Stimulated activated CD8-positive, alpha-beta memory T cell treated with anti-CD3 and anti-CD28 coated beads, Interleukin-12 subunit alpha, Interleukin-12 subunit beta, amount 100 ng/mL, for 24 hours (primary cell): Measurements from ENCODE around the gene CHPF2.

Experiments used
- DNase-seq: peaks from one replicate; pipeline ENCODE4 v3.0.0-alpha.2; 2020; ENCODE audit errors: extremely low read depth

Gene CHPF2

DNA sequence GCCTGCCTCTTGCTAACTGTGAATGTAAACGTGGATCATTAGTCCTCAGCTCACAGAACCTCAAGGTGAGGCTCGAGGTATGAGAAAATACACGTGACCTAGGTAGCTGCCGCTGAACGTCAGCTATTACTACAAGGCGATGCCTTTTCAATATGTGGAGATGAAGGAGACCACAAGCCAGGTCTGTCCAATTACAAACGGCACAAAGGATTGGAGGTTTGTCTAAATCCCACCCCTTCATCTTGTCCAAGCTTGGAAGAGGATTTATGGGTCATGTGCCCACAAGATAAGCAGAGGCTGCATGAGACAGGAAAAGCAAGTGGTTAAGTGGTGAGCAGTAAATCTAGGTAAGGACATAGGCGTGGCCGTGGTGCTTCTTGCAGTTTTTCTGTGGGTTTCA is 25.4 kb upstream of the CHPF2 start:
- DNase-seq: no peak

DNA sequence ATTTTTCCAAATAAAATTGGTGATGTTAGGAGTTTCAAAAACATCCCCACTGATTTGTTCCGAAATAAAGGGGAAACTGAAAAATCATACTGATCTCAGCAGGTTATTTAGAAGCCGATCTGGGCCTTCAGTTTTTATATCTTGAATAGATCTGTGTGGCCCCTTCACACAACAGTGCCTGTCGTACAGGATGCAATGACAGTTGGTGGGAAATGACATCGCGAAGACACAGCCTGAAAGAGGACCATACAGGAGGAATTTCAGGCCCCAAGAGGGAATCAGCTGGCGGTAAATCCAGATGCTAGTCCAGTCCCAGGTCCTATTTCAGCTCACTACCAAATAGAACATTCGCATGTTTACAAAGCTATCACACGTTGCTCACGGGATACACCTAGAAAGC is 25.0 kb upstream of the CHPF2 start:
- DNase-seq: no peak

DNA sequence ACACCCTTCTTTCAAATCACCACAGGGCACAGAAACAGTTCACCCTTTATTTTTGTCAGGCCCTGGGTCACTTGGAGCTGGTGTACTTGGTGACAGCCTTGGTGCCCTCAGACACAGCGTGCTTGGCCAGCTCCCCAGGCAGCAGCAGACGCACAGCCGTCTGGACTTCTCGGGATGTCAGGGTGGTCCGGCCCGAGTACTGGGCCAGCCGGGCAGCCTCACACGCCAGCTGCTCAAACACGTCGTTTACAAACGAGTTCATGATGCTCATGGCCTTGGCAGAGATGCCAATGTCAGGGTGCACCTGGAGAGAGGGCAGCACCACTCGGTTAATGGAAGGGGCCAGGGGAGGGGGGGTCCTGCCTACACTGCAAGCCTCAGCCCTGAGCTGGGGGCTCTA is 24.5 kb upstream of the CHPF2 start:
- no peak for DNase-seq

DNA sequence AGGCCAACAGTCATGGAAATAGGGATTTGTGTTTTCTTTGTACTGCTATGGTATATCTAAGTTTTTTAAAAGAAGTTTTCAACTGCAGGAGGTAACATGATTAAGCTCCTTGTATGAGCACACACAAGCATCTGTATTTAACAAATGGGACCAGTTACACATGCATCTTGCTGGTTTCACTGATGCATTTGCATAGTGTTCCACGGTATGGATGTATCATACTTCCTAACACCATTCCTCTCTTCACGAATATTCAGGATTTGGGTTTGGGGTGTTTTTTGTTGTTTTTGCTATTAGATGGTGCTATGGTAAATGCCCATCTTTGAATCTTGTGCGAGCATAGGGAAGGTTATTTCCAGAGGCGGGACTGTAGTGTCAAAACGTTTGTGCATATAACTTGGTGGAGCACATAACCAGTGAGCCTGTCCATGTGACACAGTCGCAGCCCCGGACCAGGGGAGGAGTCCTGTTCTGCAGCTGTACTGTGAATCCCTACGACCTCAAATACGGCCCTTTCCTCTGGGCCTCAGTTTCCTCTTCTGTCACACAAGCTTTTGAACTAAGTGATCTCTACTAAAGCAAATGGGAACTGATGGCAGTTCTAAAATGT is 23.9 kb upstream of the CHPF2 start:
- DNase-seq: no peak

- no peak for DNase-seq
These were observed 22.7 kb upstream of the CHPF2 start for GRCh38 chr7:151209588-151209987.

GRCh38 chr7:151210087-151210854 is 22.0 kb upstream of the CHPF2 start, which contains the start of gene H2BK1:
Gene H2BK1 (minus strand): TSS chr7:151210488. CDS start chr7:151210318, 170 bp downstream.
- no peak for DNase-seq

- no peak for DNase-seq
These were observed 21.0 kb upstream of the CHPF2 start for GRCh38 chr7:151211155-151211772.

GRCh38 chr7:151212626-151213025 is 19.7 kb upstream of the CHPF2 start:
- no peak for DNase-seq

DNA sequence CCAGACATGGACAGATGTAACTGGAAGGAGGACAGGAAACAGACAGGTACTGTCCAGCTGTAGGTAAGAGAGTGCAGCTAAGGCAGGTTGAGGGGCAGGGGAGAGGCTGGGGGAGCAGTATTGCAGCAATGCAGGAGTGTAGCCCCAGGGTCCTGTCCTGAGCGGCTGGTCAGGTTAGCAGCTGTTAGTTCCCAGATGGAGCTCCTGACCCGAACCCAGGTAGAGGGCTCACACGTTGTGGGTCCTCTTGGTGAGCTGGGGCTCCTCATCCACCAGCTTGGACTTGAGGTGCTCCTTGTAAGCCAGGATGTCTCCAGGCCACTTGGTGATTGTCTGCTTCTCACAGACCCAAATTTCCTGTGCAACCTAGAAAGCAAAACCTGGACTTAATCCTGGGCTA is 18.5 kb upstream of the CHPF2 start:
- no peak for DNase-seq

DNA sequence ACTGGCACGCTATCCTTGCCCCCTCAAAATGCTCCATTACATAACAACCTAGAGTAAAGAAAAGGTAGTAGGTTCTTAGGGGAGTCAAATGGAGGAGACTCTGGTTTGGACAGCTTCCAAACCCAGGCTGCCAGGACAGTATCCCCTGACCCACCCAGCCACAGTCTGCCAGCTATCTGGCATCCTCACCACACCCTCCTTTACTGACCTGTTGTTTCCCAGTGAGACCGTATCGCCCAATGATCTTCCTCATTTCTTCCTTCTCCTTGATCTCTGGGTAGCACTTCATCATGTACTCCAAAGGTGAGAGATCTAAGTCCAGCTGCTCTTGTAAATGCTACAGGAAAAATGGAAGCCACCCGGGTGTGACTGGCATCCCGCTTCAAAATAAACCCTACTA is 16.9 kb upstream of the CHPF2 start:
- no peak for DNase-seq

- no peak for DNase-seq
These were observed 14.1 kb upstream of the CHPF2 start for GRCh38 chr7:151218170-151218569.

- no peak for DNase-seq
These were observed 8.6 kb upstream of the CHPF2 start for GRCh38 chr7:151223728-151224127.

DNA sequence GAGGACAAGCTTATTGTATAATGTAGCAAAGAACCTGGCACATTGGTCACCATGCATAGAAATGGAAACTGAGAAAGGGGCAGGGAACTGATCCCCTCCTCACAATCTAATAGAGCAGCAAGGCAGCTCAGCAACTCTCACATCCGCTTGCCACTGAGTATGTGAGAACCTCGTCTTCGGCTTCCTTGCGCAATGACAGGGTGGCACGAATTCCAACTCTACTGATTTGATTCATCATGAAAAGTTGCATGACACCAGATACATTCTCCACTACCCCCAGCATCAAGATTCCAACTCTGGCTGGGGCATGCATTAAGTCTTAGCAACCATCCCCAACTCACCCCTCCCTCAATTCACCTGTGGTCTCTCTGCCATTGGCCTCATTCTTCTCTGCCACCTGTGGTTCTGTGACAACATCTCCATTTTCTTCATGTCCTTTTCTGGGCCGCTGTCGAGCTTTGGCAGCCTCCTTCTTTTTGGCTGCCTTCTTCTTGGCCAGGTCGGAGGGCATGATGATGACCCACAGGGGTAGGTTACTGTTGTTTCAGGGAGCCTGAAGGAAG is 6.3 kb upstream of the CHPF2 start:
- no peak for DNase-seq

DNA sequence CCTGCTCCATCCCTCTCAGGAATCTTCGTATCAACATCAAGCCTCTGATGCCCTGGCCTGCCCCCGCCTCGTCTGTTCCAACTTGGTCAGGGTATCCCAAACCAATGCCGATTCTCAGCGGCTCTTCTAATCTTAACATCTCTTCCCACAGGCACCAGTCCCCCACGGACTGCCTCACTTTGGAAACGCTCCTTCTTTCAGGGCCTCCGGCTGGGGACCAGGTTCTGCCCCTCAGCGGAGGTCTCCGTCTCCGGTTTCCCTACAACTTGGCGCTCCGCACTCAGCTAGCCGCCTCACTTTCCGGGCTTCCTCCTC is 5.8 kb upstream of the CHPF2 start:
- no peak for DNase-seq

GRCh38 chr7:151226875-151227782 is 5.2 kb upstream of the CHPF2 start, which contains the start of gene ABCF2:
Gene ABCF2 (minus strand): TSS chr7:151227205. CDS start chr7:151226458, 747 bp downstream.
- DNase-seq: peak; percentile 91

DNA sequence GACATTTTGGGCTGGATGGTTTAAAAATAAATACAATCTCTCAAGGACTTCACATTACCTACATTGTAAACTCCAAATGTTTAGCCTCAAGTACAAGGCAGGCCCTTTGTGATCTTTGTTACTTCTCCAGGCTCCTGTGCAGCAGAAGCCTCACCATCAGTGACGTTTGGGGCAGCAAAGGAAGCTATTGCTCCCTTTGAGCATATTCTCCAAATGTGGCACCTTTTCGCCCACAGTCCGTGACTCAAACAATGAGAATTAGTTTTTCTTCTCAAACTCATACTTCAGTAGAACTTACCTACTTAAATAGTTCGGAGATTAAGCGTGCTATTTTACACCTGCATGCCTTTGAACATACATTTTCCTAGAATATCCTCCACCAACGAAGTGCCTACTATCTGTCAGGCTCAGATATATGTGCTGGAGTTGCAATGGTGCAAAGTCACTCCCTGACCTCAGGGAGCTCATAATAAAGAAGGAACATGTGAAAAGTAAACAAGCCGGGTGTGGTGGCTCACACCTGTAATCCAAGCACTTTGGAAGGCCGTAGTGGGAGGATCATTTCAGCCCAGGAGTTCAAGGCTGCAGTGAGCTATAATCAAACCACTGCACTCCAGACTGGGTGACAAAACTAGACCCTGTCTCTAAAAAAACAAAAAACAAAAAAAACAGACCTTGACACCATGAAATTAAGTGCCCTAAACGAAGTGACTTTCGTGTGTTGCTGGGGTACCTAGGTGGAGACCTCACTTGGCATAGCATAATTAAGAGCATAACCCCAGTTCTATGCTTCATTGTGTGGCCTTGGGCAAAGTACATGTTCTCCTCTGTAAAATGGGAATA is 4.0 kb upstream of the CHPF2 start:
- no peak for DNase-seq

DNA sequence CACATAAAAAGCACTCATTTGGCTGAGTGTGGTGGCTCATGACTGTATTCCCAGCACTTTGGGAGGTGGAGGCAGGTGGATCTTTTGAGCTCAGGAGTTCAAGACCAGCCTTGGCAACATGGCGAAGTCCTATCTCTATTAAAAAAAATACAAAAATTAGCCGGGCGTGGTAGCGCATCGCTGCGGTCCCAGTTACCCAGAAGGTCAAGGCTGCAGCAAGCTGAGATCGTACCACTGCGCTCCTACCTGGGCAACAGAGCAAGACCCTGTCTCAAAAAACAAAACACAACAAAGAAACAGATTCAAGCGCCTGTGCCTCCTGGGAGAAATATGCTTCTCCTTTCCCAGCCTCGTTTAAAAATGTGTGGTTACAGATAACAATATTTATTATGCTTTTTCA is 3.0 kb upstream of the CHPF2 start:
- no peak for DNase-seq

DNA sequence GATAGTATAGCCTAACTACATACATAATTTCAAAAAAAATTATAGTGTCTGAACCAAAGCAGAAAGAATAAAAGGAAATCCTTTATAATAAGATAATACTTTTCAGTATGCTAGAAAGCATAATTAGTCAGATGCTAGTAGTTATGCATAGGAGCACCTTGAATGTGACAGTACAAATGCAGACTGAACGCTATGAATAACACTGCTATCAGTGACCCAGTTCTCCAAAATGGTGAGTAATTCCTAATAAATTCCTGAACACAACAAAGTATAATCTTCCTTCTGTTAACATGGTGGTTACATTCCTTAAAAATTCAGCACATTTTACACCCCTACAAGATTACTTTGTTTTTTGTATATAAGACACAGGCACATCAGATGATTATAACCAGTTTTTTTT is 1.2 kb upstream of the CHPF2 start:
- no peak for DNase-seq

DNA sequence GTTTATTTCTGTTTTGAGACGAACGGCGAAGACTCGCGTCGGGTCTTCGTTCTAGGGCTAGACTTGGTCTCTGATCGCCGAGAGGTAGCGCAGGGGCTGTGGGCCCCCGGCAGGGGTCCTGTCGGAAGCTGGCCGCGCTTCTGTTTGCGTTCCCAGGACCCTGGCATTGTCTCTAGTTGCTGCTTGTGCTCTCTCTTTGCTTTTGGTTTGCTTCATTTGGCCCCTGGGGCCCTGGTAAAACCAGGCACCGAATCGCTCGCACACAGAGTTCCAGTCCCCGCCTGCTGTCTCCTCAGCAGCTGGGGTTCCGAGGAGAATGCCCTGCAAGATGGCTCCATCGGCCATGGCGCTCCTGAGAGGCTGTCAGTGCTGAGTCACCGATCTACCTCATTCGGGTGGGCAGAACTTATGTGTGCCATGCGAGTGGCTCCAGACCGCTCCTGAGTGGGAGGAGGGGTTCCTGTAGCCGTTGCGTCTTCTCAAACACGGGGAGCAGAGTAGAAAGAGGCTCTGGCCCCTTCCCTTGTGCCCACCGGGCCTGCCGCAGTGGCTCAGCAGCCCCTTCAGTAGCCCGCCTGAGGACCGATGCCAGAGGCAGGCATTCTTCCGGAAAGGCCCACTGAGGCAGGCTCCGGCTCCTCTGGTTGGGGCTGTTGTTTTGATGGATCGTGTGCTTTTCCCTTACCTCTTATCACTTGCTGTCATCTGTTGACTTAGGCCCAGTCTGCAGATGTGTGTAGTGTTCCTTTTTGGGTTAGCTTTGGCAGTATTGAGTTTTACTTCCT is 826 bp downstream of the CHPF2 start:
- peak; percentile 68 for DNase-seq

- DNase-seq: no peak
These were observed 1.5 kb downstream of the CHPF2 start for GRCh38 chr7:151233804-151234203.
